Left ventricle myocardium superior (tissue), 1 donor: Measurements from ENCODE around the gene RGL3. TPM values are rescaled to one million over a fixed set of nuclear protein-coding genes. Genes with fewer than 3 reads are reported as not detected.
A peak's percentile ranks its signal among the peaks of the same experiment; 100 is the strongest.
"Not testable (repeated sequence)": the region's sequence is repeated elsewhere in the genome, so short reads cannot be mapped to it uniquely, and the experiment has no call there.

Experiments used
- ATAC-seq: fragments of 200-7000 bp; cut with Tn5 transposase; one replicate; pipeline ENCODE4 v1.9.1; 2020; ENCODE audit warnings: mild to moderate bottlenecking, moderate library complexity
- DNase-seq: peaks from one replicate; pipeline ENCODE4 v3.0.0-alpha.2; 2020
- intact Hi-C: fragments of 100-400 bp; cut with micrococcal nuclease; formaldehyde crosslinking; loops from one replicate; pipeline ENCODE4 v1.11.0; 2022
- long read RNA-seq: library from polyadenylated mRNA; unstranded; transcript quantifications from one replicate; pipeline ENCODE4 v2.0.0, GENCODE V29; 2021
- total RNA-seq: library from RNA; stranded (reverse); fragmentation: NEBNext Ultra II Directional; extraction: Animal tissue kit (Norgen Biotek cat#: 25700); gene quantifications from one replicate; pipeline ENCODE4 v1.2.1, GENCODE V29; 2021
- donor health status: DM: no; HTN: yes; CAD: no; lungs with severe emphysema.

RGL3 gene, protein sequence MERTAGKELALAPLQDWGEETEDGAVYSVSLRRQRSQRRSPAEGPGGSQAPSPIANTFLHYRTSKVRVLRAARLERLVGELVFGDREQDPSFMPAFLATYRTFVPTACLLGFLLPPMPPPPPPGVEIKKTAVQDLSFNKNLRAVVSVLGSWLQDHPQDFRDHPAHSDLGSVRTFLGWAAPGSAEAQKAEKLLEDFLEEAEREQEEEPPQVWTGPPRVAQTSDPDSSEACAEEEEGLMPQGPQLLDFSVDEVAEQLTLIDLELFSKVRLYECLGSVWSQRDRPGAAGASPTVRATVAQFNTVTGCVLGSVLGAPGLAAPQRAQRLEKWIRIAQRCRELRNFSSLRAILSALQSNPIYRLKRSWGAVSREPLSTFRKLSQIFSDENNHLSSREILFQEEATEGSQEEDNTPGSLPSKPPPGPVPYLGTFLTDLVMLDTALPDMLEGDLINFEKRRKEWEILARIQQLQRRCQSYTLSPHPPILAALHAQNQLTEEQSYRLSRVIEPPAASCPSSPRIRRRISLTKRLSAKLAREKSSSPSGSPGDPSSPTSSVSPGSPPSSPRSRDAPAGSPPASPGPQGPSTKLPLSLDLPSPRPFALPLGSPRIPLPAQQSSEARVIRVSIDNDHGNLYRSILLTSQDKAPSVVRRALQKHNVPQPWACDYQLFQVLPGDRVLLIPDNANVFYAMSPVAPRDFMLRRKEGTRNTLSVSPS
- total RNA-seq: 6.4 TPM
- long read RNA-seq, partial matches to known transcripts: 2 of 3 reads
- long read RNA-seq, other reads (novel, unspliced or antisense): 0 of 3 reads

GRCh38 chr19:11418549-11419506 lies at the start of gene RGL3:
TSS of gene RGL3 (minus strand) at chr19:11419314. CDS start at chr19:11419278, 36 bp downstream.
- DNase-seq (peak; percentile 81), ATAC-seq (peak; percentile 67)
- intact Hi-C loops: no loop called here

DNA sequence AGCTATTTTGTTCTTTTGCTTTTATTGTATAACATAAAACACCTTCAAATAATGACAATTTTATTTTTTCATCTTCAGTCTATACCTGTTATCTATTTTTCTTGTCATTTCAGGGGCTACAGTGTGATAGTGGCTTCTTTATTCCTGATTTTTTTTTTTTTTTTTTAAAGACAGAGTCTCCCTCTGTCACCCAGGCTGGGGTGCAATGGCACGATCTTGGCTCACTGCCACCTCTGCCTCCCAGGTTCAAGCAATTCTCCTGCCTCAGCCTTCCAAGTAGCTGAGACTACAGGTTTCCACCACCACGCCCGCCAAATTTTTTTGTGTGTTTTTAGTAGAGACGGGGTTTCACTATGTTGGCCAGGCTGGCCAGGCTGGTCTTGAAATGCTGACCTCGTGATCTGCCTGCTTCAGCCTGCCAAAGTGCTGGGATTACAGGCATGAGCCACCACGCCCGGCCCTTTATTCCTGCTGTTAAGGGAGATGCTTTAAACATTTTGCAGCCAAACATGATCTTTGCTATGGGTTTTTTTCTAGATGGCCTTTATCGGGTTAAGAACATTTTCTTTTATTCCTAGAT lies 49.2 kb upstream of the RGL3 start:
- DNase-seq, intact Hi-C loops, ATAC-seq: not testable (repeated sequence)

GRCh38 chr19:11465600-11465999 lies 46.5 kb upstream of the RGL3 start:
- no peak for ATAC-seq
- DNase-seq: no peak
- intact Hi-C loops: no loop called here

- no peak for ATAC-seq
- DNase-seq: no peak
- intact Hi-C loops: no loop called here
Observed at GRCh38 chr19:11464333-11465265, 45.5 kb upstream of the RGL3 start.

- DNase-seq (no peak), ATAC-seq (no peak)
- intact Hi-C loops: no loop called here
Observed at GRCh38 chr19:11463391-11463790, 44.3 kb upstream of the RGL3 start.

DNA sequence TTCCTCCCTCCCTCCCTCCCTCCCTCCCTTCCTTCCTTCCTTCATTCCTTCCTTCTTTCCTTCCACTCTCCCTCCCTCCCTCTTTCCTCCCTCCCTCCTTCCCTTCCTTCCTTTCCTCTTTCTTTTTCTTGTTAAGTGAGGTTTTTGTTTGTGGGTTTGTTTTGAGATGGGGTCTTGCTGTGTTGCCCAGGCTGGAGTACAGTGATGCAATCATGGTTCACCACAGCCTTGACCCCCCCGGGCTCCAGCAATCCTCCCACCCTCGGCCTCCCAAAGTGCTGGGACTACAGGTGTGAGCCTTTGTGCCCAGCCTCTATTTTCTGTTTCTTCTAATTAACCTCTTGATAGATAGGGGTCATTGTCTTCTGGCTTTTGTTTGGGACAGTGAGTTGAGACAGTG lies 42.3 kb upstream of the RGL3 start:
- DNase-seq (no peak), ATAC-seq (no peak)
- intact Hi-C loops: no loop called here

GRCh38 chr19:11460207-11460606 lies 41.1 kb upstream of the RGL3 start:
- ATAC-seq (no peak), DNase-seq (no peak)
- intact Hi-C loops: no loop called here

- DNase-seq, ATAC-seq, intact Hi-C loops: not testable (repeated sequence)
Observed at GRCh38 chr19:11458912-11459311, 39.8 kb upstream of the RGL3 start.

DNA sequence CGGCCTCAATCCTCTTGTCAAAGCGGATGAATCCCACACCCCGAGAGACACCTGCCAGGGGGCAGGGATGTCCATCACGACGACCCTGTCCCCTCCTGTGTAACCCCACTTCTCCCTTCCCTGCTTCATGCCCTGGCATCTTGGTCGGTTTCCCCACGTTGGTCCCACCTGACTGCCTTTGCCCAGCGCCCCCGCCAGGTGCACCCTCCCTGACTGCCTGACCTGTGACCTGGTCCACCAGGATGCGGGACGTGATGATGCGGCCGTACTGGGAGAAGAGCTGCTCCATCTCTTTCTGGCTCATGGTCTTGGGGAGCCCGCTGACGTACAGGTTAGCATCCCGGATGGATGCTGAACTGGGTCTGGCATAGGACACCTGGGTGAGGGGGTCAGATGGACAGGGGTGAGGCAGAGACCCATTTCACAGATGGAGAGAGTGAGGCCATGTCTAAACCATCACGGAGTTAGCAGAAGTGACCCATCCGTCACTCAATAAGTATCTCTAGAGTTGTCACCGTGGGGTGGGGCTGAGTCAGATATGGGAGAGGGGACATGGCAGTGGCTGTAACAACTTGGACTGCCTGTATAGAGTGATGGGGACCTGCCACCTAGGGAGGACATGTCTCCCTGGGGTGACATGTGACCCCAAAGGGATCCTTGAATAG lies 39.3 kb upstream of the RGL3 start:
- DNase-seq (no peak), ATAC-seq (no peak)
- intact Hi-C loops: no loop called here

DNA sequence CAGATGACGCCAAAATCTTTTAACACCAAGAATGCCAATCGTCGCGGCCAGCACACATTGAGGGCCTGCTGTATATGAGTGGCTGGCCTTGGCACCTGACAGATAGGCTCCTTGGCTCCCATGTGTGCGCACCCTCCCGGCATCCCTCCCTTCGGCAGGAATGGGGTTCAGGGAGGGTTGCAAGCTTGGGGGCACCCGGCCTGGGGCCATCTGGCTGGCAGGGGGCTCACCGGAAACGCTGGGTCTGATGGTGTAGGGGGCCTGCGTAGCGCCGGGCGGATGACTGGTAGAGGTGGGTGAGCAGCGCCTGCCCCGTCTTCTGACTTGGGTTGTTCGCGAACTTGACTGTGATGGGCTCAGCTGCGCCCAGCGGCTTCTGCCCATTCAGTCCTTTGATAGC lies 38.7 kb upstream of the RGL3 start:
- intact Hi-C loops: no loop called here
- DNase-seq (no peak), ATAC-seq (no peak)

DNA sequence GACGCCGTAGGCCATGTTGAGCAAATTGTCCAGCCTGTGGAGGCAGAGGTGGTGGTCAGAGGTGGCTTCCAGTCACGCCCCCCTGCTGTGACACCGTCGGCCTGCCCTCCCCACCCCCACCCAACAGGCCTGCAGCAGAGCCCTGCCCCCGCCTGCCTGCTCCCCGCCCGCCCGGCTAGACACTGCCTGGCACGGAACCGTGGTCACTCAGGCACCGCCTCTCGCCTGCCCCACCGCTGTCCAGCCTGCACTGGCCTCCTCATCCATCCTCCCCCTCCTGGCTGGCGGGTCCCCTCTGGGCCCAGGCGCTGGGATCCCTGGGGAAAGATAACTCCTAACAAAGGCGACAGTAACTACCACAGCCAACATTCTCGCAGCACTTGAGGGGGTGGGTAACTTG lies 38.0 kb upstream of the RGL3 start:
- intact Hi-C loops: no loop called here
- DNase-seq: no peak
- no peak for ATAC-seq

DNA sequence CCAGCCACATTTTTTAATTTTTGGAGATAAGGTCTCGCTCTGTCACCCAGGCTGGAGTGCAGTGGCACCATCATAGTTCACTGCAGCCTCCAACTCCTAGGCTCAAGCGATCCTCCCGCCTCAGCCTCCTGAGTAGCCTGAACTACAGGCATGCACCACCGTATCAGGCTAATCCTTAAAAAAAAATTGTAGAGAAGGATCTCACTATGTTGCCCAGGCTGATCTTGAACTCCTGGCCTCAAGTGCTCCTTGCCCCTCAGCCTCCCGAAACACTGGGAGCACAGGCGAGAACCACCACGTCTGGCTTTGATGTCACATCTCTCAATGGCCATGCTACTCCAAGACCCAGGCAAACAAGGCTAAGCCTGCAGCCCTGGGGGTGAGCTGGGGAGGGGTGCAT lies 37.5 kb upstream of the RGL3 start:
- ATAC-seq (no peak), DNase-seq (no peak)
- intact Hi-C loops: no loop called here

DNA sequence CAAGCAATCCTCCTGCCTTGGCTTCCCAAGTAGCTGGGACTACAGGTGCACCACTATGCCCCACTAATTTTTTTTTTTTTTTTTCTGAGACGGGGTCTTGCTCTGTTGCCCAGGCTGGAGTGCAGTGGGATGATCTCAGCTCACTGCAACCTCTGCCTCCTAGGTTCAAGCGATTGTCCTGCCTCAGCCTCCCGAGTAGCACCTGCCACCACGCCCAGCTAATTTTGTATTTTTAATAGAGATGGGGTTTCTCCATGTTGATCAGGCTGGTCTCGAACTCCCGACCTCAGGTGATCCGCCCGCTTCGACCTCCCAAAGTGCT lies 36.1 kb upstream of the RGL3 start:
- DNase-seq, intact Hi-C loops, ATAC-seq: not testable (repeated sequence)

DNA sequence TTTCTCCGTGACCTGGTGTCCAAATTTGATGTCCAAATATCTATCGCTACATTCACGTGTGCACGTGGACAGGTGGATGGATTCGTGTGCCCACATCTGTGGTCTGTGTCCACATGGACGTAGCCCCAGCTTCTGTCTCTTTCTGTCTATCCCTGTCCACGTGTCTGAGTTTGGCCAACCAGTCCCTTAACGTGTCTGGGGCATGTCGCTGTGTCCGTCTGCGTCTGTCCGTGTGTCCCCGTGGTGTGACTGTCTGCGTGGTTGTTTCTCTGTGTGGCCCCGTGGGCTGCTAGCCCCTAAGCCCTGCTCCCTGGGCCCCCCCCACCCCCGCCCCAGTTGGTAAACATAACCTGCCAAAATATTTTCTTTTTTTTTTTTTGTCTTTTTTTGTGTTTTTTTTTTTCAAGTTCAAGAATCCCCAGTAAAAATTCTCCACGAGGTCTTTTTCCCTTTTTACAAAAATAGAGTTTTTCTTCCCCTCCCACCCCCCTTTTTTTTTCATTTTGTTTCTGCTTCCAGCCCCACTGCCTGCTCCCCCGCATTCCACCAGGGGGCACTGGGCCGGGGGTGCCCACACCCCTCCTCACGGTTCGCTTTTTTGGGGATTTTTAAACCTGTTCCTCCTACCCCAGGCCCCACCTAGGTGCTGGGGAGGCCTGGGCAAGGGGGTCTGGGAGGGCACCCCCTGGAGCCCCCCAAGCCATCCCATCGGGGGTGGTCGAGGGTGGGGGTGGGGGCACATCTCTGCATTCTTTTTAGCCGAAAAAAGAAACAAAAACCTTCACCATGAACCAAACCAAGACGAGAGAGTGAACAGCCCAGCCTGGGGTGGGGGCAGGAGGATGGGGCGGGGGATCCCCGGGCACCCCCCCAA lies 34.6 kb upstream of the RGL3 start:
- ATAC-seq: no peak
- no peak for DNase-seq
- intact Hi-C loops: no loop called here

GRCh38 chr19:11452620-11453310 lies 33.7 kb upstream of the RGL3 start:
- DNase-seq: no peak
- intact Hi-C loops: no loop called here

More at GRCh38 chr19:11452620-11453310, 33.7 kb upstream of the RGL3 start:
- ATAC-seq: no peak
